GM21529 (cell line): ENCODE data around the gene CTNNA3.

Experiments
- ATAC-seq: cut with Tn5 transposase; IDR thresholded peaks from one replicate; pipeline ENCODE4 v1.9.1; 2021; ENCODE audit not compliant: unreplicated experiment

The CTNNA3 gene

DNA sequence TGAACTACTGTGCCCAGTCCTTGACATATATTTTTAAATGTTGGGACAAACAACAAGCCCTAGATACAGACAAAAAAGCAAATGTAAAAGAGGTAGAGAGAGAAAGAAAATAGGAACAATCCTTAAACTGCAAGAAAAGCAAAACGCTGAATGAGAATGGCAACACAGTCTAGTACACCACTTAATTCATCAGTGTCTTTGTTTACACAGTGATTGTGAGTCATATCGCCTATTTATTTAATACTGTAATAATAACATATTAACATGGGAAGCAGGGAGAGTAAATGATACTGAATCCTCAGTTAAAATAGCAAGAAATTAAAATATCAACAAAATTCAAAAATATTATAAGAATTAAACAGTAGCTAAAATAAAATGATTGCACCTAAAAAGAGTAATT, 780.0 kb downstream of the CTNNA3 start:
- no peak for ATAC-seq

DNA sequence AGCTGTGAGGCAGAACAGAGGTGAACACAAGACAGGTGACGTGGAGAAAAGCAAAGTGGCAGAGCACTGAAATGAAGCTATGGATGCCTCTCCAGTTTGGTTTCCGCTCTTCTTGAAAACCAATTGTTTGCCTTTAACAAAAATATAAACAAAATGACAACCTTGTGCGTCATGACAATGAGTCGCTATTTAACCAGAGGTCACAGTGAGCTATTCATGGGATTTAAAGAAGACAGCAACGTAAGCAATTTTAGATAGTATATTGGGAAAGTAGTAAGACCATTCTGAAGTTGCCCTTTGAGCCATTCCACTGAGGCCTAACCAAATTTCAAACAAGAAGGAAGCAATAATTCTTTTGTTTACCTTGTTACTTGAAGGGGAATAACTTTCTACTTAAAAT, 785.3 kb downstream of the CTNNA3 start:
- no peak for ATAC-seq

DNA sequence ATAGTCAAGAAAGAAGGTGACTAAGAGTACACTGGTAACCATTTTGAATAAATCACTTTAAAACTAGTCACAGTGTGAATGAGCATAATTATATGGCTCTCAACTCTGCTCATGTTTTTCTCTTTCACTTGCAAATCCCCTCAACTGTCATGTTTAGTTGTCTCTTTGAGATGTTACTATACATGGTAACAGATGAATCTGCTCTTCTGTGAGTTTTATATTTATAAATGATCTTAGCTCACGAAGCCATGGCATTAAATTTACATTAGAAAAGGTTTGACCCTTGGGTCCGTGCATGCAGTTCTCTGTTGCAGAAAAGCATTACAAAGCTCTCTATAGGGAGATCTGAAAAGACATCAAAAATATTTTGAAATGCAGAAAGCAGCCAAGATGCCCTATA, 803.1 kb downstream of the CTNNA3 start:
- no peak for ATAC-seq

DNA sequence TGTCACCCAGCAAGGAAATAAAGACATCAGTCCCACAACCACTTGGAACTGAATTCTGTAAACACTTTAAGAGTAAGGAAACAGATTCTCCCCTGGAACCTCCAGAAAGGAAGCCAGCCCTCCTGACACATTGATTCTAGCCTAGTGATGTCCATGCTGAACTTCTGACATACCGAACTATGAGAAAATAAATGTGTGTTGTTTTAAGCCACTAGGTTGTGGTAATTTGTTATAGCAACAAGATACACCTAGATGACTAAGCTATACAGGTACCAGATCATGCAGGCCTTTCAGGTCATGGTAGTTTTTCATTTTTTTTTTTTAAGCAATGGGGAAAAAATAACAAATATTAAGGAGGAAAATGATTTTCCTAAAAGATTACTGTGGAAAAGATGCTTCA, 807.8 kb downstream of the CTNNA3 start:
- ATAC-seq = no peak

DNA sequence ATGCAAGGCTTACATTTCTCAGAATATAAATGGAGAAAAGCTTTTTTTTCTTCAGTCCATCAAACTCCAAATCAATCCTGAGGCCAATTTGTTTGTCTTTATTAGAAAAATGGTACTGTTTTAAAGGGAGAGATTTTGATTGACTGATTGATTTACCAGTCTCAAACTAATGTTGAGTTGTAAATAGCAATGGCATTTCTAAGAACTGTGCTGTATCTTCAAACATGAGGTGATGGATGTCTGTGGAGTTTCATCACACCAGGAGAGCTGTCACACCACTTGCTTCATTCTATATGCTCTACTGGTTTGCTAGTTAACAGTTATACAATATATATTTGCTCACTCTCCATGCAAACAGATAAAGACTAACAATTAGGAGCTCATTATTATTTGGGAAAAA, 809.1 kb downstream of the CTNNA3 start:
- no peak for ATAC-seq

DNA sequence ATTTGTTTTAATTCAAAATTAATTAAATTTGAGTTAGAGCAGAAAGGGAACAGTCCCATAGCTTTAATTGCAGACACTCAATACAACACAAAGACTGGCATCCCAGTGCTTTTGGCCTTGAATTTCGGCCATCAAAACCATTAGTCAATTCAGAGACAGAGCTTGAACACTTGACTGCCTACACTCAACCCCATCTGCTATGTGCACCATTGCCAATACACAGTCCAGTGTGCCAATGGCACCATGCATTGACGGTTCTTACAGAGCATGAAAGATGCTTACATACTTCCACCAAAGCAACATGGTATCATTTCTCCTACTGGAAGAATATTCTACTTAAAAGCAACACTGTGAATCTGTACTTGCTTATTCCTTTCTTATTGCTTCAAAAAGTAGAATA, 813.7 kb downstream of the CTNNA3 start:
- ATAC-seq = no peak

DNA sequence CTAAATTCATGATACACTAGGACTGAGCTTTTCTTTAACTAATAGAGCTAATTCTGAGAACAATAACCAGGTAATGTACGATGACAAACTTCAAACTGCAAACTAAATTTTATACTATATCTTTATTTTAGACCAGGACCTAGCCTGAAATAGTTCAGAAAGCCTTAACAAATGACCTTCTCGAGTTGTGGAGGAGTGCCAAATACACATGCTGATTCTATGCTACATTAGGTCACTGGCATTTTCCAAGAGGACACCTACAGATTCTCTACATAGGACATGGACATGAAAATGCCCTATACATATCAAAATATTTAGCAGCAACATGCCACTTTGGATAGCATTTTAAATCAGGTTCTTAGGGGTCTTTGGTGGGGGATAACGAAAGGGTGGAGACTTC, 814.2 kb downstream of the CTNNA3 start:
- ATAC-seq = no peak

DNA sequence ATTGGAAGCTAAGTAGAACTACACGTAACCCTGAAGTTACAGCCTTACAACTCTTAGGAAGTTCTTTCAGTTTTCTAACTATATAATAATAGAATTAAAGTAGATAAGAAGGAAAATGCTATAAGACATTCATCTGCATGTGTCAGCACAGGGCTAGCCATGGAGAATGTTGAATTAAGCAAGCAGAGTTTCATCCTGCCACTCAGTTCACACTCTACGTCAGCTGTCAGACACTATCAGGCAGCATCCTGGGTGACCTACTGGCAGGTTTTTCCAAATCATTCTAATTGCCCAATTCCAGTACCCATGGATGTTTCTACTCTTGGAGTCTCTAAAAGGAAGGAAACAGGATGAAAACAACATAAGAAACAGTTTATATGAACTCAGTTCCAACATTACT, 815.2 kb downstream of the CTNNA3 start:
- no peak for ATAC-seq

DNA sequence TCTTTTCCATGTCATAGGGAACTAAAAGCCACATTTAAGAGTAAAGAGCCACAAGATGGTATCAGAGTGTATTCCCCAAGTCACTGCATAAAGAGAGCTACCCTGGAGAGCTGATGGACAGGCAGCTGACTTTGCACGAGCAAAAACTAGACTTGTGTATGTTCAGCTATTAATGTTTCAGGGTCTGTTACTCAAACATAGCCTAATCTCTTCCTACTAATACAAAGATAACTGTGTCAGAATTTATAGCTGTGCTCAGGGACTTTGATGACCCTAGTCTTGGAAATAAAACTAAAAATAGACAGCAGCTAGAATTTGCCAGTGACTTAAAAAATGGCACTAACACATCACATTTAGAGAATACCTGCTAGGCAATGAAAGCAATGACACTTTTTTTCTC, 815.7 kb downstream of the CTNNA3 start:
- no peak for ATAC-seq

DNA sequence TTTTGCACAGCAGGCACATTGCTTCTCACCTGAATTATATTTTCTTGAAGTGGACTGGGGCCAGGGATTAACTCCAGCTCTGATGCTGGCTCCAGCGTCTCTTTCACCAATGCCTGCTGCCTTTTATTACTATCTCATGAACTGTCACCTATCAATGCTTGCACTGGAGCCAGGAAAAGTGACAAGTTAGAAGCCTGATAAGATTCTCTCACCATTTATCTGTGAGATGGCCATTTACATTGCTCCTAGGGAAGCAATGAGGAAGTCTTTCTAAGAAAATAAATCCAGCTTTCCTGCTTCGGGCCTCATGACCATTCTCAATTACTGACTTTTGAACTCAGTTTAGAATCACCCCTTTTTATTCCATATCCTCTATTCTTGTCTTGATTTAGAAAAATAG, 818.6 kb downstream of the CTNNA3 start:
- no peak for ATAC-seq

DNA sequence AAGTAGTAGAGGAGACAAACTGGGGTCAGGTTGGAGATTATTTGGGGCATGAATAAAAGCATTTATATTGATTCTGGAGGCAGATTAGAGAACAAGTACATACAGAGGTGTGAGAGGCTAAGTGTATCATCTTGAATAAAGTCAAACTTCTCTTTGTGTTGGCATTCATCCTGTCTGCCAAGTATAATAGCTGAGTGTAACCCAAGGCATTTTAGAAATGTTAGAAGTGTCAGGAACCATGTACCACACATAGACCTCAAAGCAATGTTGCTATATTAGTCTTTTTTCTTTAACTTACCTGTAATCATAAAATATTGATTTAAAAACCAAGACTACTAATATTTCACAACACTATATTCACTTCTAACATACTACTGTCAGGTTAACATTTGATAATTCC, 826.4 kb downstream of the CTNNA3 start:
- no peak for ATAC-seq

DNA sequence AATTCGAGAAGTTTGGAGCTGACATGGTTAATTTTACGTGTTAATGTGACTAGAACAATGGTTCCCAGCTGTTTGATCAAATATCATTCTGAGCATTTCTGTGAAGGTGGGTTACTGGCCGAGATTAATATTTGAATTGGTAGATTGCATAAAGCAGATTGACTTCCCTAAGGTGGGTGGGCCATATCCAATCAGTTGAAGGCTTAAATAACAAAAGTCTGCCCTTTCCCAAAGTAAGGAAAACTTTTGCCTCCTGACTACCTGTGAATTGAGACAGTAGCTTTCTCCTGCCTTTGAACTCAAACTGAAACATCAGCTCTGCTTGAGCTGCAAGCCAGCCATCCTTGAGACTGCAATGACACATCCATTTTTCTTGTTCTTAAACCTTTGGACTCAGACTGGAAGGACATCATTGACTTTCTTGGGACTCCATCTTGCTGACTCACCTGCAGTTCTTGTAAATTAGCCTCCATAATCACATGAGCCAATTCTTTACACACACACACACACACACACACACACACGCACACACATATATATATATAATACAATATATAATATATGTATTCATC, 833.2 kb downstream of the CTNNA3 start:
- no peak for ATAC-seq

DNA sequence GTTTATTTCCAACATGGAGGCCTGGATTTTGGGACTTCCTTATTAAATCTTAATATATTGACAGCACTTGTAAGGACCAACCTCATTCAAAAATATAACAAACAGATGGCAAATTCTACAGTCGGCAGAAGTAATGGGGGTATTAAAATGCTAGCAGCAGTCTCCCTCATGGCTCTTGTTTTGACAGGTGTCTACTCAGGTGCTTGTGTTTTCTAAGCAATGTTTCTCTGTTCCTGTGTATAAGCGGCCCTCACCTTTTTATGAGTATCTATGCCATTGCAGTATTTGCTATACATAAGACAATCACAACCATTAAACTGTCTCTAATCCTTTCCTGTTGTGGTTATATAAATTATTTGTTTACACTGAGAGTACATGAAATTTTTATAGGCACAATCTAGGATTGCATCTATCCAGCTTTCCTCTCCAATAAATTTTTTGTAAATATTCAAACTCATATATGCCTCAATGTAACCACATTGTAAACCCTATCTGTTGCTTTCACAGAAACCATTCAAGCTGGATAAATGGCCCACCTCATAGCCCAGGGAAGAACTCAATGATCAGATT, 835.5 kb downstream of the CTNNA3 start:
- ATAC-seq = no peak

DNA sequence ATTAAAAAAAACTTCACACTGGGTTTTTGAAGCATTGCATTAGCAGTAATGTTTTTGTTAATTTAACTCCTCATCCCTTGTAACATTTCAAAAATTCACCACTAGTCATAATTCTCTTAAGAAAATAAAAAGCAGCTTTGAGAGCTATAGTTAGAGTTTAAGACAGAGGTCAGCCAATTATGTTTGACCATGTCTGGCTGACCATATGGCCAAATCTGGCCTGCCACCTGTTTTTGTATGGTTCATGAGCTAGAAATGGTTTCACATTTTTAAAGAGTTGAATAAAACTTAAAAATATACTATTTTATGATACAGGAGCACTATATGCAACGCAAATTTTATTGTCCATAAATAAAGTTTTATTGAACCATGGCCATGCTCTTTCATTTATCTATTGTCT, 843.2 kb downstream of the CTNNA3 start:
- no peak for ATAC-seq

DNA sequence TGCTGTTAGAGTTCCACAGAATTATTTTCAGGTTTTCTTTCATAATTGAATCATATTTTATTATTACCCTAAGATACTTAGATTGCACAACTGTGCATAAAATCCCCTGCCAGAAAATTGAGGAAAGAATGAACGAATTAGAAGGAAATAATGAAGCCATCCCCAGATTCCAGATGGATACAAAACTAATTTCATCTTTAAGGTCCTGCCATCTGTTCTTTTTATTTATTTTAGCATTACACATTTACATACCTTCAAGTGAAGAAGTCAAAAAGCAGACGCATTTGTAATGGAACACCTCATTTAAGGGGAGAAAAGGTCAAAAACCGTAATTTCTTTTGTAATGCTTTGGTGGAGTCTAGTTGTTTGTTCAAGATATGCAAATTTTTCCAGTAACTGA, 847.1 kb downstream of the CTNNA3 start:
- no peak for ATAC-seq

DNA sequence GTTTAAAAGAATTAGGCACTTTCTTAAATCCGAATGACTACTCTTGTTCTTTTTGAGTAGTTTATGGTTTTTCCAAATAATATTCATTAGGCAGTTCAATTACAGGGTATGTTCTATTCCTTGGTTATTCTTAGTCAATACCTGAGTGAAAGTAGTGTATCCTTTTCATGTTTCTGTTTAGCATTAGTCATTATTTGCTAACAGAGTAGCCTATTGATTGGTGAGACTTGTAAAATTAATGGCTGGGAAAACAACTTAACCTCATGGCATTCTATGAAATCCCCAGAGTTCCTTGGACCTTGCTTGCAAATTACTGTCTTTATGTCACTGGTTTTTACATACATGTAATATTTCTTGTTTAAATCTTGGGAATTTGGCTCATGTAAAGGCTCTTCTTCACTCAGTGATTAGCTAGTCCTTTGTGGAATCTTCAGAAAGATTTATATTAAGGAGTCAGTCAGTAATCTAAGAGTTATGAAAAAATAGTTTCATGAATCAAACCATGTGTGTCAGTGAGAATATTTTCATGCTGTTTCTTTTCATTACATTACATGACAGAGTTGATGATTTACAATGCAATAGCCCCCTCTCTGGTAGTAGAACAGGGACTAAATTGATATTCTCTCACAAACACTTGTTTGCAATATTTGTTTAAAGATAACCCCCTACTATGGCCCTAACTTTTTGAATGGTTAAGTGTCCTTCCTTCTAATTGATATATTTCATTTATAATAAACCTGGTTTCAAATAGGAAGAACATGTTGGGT, 851.6 kb downstream of the CTNNA3 start:
- ATAC-seq = no peak

DNA sequence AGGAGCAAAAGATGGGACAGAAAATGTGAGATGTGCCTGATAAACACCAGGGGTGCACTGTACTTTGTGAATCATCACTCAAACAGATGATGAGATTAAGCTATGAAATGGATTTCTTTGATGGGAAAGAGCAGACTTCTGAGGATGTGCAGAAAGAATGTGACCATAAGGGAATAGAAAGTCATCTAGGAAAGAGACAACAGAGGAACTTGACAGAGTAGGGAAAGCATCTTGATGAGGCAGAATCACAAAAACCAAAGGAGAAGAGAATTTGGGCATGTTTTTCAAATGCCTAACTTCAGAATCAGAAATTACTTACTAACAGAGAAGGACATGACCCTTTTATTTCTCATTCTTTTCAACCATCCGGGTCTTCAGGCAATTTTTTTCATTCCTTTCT, 852.6 kb downstream of the CTNNA3 start:
- no peak for ATAC-seq

DNA sequence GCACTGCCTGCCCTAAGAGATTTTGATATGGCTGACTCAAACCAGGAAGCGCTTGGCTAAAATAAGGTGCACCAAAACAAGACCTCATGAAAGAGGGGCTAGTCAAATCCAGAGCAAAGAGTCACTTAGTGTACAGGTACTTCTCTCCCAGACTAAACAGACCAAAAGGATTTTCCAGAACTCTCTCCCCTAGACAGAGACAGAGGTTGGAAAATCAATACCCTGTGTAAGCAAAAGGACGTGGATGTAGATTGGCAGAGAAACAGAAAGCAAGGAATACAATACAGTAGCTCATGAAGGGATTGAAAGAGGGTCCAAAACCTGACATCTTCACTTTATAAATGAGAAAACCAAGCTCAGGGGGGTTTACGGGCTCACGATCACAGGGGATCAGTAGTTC, 853.1 kb downstream of the CTNNA3 start:
- ATAC-seq = no peak

DNA sequence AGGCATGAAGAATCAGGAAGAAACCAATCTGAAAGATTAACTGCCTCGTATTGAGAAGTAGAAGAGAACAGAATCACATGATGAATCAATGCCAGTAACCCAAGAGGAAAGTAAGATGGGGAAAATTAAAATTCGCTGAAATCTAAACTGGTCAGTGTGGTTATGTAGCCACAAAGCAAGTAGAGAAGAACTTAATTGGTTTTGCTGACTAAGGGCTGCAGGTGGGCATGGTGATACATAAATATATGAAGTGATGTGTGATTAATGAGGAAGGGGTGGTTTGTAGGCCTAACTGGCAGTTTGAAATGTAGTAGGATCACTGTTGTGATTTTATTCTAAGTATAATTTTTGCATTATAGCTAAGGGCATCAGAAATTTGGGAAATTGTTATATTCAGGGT, 853.6 kb downstream of the CTNNA3 start:
- ATAC-seq = no peak

DNA sequence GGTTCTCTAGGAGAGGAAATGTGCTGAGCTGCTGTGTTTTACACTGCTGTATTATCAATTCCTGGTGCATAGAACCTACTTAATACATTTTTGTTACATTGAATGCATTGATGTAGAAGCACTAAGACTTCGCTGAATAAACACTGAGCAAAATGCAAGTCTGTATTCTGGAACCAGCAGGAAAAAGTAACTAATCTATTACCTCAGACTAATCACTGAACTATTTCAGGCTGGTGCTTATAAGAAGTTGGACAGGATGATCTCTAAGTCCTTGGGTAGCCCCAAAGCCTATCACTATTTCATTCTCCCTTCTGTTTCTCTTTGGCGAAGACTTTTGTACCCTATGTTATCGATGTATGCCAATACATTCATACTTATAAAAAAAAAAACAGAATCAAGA, 857.3 kb downstream of the CTNNA3 start:
- no peak for ATAC-seq

DNA sequence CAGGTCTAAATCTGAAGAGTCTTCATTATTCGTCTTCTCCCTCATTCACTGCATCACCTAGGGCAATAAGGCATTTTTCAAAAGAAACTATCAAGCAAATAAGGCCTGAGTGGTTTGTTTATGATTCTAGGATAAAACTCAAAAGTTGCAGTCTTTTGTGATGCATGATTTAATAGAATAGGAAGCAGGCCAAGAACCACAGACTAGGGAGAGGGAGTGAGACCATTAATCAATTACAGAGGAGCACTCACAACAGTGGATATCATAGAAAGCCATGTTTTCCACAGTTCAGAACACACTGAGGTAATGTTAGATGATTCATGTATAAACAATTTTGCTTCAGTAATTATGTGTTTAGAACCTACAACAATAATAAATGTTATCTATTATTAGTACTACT, 858.0 kb downstream of the CTNNA3 start:
- ATAC-seq = no peak

DNA sequence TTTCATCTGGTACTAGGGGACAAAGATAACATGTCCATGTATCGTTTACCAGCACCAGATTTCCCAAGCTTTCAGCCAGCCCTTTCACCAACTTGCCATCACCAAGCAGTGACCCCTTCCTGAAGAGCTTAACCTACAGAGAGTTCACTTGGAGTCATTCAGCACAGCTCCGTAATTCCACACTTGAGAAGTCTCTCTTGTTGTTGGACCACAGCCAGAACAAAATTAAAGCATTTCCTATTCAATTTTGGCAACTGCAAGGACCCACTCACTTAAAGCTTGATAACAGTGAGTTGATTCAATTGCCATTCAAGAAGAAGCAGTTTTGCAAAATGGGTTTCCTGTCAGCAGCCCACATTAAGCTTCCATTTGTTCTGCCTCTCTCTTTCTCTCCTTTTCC, 858.7 kb downstream of the CTNNA3 start:
- ATAC-seq = no peak

DNA sequence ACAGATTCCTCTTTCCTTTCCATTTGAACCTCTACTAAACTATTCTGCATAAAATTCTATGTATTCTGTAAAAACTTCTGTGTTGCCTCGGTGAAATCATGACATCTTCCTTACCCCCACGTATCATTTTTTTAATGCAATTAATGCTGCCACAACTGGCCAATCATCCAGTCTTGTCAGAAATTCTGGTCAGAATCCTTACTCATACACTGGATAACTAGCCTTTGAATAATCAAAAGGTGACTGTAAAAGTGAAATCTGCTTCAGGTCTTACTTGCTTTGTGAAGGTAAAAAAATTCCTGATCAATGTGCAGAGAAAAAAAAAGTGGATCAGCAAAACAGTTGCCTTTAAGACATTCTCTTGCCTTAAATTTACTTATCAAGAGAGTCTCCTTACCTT, 859.2 kb downstream of the CTNNA3 start:
- ATAC-seq = no peak
